Activated effector memory CD4-positive, alpha-beta T cell treated with anti-CD3 and anti-CD28 coated beads, Interleukin-2, amount 50 U/mL, for 16 hours (primary cell): ENCODE results near the gene RAX2.

Experiments used
- DNase-seq: peaks from one replicate; pipeline ENCODE4 v3.0.0-alpha.2; 2020

Gene RAX2

DNA sequence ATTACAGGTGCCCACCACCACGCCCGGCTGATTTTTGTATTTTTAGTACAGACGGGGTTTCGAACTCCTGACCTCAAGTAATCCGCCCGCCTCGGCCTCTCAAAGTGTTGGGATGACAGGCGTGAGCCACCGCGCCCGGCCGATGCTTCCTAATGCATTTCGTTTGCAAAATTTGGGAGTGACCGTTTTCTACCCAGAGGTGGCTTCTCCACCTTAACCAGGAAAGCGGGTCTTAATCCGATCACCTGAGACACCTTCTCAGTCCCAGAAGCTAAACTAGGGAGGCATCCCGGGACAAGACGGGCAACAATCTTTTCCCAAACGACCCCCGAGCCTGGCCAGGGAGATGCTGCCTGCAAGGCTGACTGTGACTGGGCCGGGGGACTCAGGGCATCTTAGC is 29.0 kb upstream of the RAX2 start:
- DNase-seq, result no peak

DNA sequence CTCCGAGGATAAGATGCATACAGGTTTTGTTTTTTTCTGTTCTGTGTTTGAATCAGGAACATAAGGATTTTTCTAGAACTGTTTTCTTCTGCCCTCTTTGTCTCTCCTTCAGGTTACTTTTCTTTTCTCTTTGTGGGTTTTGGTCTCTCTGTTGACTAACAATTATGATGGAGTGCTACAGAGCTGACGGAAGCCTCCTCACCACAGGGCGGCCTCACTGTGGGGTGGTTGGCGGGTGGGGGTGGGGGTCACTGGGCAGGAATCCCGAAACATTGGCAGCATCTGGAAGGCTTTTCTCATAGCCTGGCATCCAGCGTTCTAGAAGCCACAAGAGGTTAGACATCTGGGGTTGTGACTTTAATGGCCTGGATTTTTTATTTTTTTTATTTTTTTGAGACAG is 26.1 kb upstream of the RAX2 start:
- no peak for DNase-seq

- no peak for DNase-seq
Measured at GRCh38 chr19:3796358-3796757, 24.3 kb upstream of the RAX2 start.

DNA sequence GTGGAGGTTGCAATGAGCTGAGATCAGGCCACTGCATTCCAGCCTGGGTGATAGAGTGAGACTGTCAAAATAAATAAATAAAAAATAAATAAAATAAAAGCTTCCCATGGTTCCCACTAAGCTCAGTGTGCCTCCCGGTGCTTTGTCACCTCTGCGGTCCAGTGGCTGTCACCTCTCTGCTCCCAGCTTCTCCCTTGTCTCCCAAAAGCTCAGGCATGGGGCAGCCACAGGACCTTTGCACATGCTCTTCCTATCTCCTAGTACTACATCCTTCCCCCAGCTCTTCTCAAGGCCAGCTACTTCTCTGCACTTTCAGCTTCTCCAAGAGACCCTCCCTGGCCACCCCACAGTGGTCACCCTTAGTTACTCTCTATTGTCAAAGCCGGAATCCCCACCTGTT is 21.8 kb upstream of the RAX2 start:
- DNase-seq, result no peak

DNA sequence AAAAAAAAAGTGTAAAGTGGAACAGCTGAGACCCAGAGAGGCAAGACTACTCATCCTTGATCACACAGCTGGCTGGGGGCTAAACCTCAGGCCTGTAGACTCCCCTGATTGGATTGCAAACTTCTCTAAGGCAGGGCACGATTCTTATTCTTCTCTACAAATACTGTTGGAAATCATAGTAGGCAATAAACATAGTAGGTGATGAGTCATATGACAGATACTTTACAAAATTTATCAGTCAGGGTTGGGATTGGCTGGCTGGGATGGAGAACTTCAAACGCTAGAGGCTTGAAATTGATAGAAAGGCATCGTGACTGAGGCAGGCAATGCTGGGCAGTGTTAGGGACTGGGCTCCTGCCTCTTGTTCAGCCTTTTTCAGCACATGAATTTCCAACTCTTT is 20.1 kb upstream of the RAX2 start:
- DNase-seq, result no peak

DNA sequence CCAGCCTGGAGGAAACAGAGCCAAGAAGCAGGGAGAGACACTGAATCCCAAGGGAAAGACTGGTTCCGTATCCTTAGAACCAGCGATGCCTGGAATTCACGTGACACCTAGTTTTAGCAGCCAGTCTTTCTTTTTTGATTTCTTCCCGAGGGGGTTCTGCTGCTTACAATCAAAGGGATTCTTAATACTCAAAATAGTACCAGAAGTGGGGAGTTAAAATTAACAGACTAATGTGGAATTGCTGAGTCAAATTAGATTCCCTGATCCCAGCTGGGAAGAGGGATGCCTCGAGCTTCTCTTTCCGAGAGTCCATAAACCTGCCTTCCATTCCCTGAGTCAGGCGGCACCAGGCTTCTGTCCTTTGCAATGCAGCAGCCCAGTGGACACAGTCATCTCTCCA is 18.9 kb upstream of the RAX2 start:
- DNase-seq, result no peak

DNA sequence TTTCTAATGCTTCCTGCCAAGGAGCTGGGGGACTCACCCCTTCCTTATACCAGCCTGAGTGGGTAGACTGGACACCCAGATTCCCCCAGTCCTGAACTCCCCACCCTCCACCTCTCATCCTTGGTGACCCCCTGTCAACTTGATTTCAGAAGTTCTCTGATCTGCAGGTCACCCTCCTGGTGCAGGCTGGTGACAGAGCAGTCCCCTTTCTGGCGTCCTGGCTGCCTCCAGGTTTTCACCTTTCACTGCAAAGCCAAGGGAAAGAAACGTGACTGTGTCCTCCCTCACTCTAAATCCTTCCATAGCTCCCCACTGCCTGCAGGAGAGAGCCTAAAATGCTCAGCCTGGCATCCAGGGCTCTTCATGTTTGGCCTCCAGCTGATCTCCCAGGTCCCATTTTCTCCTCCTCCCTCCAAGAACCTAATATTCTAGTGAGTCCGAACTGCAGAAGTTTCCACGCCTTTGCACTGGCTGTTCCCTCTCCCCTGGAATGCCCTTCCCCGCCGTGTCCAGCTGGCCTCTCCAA is 18.2 kb upstream of the RAX2 start:
- DNase-seq, result no peak

- DNase-seq, result no peak
Measured at GRCh38 chr19:3788996-3789778, 17.2 kb upstream of the RAX2 start.

GRCh38 chr19:3785938-3786824 is 14.2 kb upstream of the RAX2 start, which contains the start of gene MATK:
Gene MATK (minus strand): TSS chr19:3786381. CDS start chr19:3785135, 1,246 bp downstream.
- DNase-seq, result no peak

DNA sequence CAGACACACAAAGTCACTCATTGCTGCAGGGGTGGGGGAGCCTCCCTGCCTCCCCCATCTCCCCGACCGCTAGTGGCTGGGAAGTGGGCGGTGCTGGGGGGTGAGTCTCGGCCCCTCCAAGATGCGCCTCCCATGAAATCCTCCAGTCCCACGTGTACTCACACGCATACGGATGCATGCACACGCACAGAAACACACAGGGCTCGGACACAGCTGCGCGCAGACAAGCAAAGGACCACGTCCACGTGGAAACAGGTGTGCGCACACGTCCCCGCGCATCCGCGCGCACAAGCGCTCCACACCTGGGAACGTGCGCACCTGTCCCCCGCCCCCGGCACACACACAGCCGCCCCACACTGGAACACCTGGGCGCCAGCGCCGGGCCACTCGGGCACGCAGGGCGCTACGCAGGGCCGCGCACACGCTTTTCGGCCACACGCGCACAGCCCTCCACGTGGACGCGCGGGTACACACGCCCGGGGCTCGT is 13.5 kb upstream of the RAX2 start:
- no peak for DNase-seq

GRCh38 chr19:3784607-3785450 is 12.8 kb upstream of the RAX2 start:
- DNase-seq, result no peak

GRCh38 chr19:3783660-3784584 is 11.9 kb upstream of the RAX2 start:
- DNase-seq, result peak; percentile 79

DNA sequence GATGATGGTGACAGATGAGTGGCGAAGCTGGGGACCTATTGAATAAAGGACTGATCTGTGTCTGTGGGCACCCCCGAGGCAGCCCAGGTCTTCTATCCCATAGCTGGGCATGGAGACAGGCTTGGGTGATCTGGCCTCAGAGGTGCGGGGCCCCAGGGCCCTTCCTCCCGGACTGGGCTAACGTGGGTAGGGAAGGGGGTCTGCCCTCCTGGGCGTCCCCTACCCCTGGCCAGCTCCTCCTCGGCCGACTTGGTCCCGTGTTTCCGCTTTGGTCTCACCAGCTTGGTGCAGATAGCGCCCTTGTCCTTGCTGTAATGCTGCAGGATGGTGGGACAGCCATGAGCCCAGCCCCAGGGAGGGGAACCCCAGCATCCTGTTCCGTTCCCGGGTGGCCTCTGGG is 10.9 kb upstream of the RAX2 start:
- DNase-seq, result no peak

- no peak for DNase-seq
Measured at GRCh38 chr19:3782330-3782729, 10.3 kb upstream of the RAX2 start.

DNA sequence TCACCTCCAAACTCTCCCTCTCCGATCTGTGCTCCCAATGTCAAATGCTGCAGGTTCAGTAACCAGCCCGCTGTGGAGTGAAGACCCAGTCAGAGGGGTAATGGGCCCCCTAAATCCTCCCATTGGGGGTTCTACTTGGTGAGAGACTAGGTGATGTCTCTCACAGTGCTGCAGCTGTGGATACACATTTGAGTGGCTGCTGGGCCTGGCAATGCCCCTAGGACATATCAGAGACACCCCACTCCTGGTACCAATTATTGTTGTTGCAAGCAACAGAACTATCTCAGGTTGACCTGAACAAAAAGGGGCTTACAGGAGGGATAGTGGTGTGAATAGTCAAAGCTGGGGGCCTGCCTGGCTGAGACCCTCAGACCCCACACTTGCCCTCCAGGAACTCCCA is 9.6 kb upstream of the RAX2 start:
- no peak for DNase-seq

GRCh38 chr19:3780786-3781304 is 8.8 kb upstream of the RAX2 start:
- DNase-seq, result no peak

- DNase-seq, result no peak
Measured at GRCh38 chr19:3778899-3779723, 7.1 kb upstream of the RAX2 start.

DNA sequence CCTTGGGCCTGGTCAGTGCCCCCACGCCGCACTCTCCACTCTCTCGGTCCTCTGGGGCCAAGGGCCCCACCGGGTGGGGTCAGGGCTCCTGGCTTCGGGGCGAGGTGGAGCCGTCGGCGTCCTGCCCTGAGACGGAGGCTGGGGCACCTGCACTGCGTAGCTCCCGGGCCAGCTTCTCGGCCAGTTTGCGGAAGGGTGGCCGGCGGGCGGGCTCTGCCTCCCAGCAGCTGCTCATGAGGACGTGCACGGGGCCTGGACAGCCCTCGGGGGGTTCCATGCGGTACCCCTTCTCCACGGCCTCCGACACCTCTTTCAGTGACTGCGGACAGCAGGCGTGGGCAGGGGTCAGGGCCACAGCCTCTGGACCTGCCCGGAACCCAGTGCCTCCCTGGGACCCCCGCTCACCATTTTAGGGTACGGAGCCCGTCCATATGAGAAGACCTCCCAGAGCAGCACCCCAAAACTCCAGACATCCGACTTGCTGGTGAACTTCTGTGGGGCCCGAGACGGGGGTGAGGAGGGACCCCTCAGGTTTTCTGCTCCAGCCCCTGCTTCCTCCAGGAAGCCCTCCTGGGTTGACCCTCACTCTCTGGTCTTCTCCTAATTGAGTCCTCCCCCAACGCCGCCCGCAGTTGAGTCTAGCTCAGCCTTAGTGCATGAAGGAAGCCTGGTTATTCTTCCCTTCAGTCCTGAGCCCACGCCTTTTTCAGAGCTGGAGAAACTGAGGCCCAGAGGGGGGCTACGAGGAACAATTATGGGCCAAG is 6.3 kb upstream of the RAX2 start:
- DNase-seq, result no peak

GRCh38 chr19:3776479-3777040 is 4.5 kb upstream of the RAX2 start:
- DNase-seq, result no peak
